Stimulated activated naive CD4-positive, alpha-beta T cell treated with Interleukin-2 at 50 U/mL for 16 hours (primary cell): ENCODE measurements around the gene FAT3.

Source experiments
- DNase-seq: peaks from one replicate; lab custom pipeline; 2025; lab: John Stamatoyannopoulos, UW

Gene FAT3

DNA sequence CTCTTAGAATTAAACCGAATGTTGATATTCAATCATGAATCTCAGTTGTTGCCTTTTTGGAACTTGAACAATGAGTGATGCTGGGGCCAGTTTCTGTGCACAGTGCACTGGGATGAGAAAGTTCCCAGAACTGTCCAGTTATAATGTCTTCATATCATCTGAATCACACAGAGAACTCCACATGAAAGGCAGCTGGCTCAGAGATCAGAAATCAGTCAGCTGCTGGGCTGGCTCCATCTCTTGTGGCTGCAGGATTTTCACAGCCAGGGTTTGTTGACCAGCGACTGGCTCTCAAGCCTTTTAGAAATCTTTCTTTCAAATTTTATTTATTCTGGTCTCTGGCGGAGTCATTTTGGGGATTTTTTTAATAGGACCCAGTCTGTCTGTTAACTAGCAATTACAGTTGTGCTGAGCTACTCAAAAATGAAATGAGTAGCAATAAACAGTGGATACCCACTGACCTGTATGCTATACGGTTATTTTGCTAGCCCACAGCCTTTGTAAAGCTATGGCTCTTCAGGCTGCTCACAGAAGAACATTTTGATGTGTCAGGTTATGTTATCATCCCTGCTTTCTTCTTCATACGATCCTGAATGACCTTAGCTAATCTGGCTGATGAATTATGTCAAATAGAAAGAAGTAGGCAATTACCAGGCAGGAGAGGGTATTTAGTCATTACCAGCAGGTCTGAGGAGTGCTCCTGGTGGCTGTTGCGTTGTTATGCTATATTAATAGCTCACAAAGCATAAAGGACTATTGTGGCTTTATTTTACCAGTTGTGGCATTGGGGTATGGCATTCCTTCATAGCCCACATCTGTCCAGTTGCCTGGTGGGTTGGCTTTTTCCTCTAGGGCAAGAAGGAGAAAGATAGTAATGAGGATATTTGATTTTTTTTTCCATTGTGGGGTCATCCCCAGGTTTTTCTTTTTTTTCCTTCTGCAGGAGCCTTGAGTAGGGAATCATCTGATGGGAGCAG, 3.6 kb downstream of the FAT3 start:
- DNase-seq = no peak

- DNase-seq = no peak
Observed at GRCh38 chr11:92236856-92237255, 12.2 kb downstream of the FAT3 start.

DNA sequence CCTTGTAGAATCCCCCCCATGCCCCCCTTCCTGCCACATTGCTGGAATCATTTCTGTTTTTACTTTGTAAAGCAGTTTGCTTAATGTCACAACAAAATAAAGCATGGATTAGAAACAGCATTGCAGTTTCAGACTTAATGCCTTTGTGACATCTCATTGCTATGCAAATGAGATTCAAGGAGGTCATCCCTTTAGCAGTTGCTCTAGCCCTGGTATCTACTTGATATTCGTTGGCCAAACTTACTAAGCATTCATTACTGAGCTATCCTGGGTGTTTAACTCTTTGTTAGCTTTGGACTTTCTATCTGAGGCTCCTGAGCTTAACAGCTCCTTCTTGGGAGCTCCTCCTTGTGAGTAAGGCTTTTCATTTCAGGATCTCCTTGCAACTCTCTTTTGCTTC, 16.3 kb downstream of the FAT3 start:
- DNase-seq = no peak

DNA sequence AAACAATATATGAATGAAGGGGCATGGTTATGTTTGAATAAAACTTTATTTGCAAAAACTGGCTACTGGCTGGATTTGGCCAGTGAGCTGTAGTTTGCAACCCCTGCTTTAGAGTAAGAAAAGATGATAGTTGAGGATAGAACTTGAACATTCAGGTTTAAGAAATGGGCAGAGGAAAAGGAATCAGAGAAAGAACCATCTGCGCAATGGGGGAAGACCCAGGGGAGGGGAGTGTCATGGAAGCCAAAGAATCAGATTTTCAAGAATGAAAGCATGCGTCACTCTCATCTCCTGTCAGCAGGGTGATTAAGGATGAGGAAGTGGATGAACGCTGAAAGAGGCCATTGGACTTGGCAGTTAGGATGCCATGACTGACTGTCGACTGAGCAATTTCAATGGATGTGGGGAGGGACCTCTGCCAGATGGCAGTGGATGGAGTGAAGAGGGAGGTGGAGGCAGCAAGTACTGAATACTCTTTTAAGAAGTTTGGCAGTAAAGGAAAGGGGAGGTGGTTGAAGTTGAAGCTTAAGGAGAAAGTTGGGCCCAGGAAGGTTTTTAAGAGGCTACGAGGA, 21.2 kb downstream of the FAT3 start:
- DNase-seq = no peak

DNA sequence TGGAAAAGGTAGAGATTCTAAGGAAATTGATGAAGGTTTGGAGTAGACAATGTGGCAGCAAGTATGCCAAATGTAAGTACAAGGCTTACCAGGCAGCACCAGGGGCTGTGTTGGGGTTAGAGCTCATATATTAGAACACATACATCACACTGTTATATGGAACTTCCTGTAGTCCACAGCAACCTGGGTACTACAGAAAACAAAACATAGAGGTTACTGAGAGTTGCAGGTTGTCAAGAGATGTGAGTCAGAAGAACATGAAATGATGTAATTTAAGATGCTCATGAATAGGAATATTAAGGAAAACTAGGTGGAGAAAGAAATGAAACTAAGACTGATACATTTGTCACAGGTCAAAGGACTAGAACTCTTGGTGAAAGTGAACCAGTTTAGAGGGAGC, 22.0 kb downstream of the FAT3 start:
- no peak for DNase-seq

GRCh38 chr11:92249156-92249753, 24.6 kb downstream of the FAT3 start:
- no peak for DNase-seq

DNA sequence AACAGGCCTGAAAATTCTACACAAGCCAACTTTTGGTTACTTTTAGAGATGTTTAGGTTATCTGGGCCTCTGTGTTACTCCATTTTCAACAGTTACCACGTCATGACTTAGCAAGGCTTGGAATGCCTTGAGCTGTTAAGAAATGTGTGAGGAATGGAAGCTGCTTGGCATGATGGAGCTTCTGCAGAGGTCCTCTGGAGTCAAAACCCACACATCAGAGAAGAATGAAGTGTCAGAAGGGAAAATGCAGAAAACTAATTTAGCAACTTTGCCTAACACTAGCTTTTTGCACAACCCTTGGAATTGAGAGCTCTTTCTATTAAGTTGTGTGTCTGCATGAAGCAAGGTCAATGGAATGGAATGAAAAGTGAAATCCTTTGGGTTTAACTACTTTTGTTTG, 27.4 kb downstream of the FAT3 start:
- DNase-seq = no peak

DNA sequence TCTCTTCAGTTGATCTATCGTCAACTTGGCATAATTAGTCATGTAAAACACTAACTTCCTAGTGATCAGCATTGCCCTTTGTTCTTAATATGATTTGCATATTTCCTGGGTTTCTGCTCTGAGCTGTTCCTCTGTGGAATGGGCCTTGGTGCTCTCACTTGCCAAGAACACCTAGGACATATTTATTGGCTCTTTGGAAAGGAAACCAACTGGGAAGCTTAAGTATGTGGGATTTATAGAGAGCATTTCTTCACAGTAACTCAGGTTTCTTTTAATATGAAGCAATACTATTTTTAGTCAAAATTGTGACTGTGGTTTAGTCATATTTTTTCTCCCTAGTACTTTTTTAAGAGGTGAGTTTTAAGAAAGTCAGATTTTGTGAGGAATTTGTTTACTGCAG, 28.8 kb downstream of the FAT3 start:
- no peak for DNase-seq

GRCh38 chr11:92253945-92254344, 29.3 kb downstream of the FAT3 start:
- DNase-seq = no peak

DNA sequence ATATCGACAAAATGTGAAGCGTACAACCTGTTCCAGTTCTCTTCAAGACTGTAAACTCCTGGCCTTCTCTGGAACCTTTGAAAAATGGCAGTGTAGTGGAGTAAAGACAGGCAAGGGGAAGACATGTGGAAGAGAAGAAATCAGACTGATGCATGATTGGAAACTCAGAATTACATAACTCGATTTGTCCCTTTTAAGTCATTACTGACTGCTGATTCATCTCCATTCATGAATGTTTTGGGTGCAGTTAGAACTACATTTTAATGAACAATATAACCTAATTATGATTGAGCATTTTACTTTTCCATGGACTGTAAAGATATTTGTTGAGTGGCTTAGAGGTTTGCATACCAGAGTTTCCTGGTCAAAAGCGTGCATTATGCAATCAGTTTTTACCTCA, 32.9 kb downstream of the FAT3 start:
- no peak for DNase-seq

DNA sequence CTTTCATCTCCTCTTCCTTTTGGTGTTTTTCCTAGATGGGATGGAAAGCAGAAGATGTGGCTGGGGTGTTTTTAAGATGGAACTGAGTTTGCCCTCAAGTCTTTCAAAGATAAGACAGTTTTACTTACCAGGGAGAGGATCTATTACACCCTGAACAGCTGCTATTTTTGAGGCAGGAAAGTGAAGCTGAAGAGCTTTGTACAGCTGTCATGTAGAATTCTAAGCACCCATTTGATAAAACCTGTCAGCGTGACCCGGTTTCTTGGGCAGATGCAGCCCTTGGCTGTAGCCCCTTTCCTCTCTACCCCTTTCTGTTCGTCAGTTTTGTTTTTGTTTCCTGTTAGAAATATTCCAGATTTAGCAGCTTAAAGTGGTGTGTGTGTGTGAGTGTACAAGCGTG, 35.2 kb downstream of the FAT3 start:
- no peak for DNase-seq

DNA sequence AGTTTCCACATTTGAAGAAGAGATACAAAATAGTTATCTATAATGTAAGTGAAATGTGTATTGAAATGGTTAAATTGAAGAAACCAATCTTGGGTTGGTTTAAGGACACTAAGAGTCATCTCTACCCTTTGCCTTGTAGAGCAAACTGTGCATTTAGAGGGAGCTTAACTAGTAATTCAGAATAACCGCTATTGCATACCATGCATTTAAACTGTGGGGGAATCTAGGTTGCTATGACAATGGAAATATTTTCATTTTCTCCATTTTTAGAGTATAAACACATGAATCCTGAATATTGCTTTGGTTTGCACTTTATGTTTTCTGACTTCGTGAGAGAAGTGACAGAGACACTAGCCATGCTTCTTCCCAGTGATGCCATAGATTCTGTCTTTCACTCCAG, 39.7 kb downstream of the FAT3 start:
- DNase-seq = no peak

- no peak for DNase-seq
Observed at GRCh38 chr11:92266806-92267205, 42.2 kb downstream of the FAT3 start.

GRCh38 chr11:92267278-92267677, 42.7 kb downstream of the FAT3 start:
- DNase-seq = no peak

DNA sequence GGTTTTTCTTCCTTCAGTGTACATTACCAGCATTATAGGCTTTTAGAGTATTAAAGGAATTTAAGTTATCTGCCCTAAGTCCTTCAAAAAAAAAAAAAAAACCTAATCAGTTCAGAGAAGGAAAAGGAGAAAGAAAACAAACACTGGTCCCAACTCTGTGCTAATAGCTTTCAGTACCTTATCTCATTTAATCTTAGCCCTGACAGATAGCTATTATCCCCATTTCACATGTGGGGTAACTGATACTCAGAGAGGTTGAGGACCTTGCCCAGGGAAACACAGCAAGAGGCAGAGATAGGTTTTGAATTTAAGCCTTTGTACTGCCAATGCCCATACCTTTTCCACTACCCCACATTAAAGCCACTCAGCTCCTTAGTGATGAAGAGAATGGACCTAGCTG, 43.4 kb downstream of the FAT3 start:
- DNase-seq = no peak

GRCh38 chr11:92268546-92268945, 43.9 kb downstream of the FAT3 start:
- no peak for DNase-seq

- DNase-seq = no peak
Observed at GRCh38 chr11:92269021-92269420, 44.4 kb downstream of the FAT3 start.

GRCh38 chr11:92269841-92270240, 45.2 kb downstream of the FAT3 start:
- no peak for DNase-seq

DNA sequence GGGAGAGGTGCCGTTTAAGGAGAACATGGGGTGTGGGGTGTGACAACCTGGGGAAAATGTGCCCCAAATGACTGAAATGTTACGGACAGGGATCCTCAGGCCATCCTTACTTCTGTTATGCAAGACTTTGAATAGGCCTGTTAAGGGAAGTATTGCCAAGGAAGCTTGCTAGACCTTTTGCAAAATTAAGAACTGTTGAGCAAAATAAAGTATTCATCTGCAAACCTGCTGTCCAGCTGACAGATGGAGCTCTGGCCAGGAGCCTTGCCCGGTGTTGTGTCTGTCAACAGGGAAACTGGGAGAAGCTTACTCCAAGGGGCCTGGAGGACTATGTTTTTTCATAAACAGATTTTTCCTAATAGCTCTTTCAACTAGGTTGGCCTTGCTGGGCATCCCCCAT, 48.0 kb downstream of the FAT3 start:
- no peak for DNase-seq
